ENCODE results near the gene POLR3A. TPM values are rescaled to one million over a fixed set of nuclear protein-coding genes. Genes with fewer than 3 reads are reported as not detected.
A peak's percentile ranks its signal among the peaks of the same experiment; 100 is the strongest.

The POLR3A gene
- total and polyA plus RNA-seq, 2 of the 13 experiments (the other 11 are each of a cell fraction or from before 2014, with no cell fraction given), result 13.6 to 19.2 TPM

DNA sequence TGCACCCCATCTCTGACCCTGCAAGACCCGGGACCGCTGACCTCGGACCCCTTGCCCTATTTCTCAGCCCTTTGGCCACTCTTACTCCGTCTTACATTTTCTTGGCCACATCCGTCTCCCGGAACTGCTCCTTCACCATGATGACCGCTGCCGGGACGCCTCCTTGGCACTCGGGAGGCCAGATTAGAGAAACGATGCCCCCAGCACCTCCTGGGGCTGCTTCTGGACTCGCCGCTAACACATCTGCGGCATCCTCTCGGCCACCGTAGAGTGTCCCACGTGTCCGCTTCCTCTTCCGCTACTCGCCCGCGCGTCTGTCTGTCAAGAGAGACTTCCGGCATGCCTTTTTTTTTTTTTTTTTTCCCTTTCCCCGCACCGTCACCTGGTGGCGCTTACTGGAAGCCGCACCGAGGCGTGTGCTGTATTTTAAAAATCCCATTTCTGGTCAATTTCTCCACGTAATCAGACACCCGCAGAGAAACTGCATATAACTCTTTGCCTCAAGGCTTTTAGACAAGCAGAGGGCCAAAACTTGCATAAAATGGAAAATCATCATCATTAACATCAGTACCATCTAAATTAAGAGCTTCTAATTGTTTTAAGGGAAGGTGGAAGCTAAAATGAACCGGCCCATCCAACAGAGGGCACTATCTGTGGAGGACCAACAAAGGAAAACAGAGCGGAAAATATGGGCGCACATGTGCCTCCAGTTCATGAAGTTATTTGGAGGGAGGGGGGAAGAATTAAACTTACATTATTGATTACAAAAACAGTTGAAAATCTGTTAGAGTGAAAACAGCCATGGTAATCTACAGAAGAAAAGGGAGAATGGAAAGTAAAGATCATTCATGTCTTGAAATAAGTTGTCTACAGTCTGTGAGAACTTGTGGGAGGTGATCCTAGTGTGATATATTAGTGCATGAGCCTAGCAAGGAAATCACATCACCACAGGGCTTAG lies at the start of gene POLR3A (continued):
- TF ChIP-seq, protein P1, sequence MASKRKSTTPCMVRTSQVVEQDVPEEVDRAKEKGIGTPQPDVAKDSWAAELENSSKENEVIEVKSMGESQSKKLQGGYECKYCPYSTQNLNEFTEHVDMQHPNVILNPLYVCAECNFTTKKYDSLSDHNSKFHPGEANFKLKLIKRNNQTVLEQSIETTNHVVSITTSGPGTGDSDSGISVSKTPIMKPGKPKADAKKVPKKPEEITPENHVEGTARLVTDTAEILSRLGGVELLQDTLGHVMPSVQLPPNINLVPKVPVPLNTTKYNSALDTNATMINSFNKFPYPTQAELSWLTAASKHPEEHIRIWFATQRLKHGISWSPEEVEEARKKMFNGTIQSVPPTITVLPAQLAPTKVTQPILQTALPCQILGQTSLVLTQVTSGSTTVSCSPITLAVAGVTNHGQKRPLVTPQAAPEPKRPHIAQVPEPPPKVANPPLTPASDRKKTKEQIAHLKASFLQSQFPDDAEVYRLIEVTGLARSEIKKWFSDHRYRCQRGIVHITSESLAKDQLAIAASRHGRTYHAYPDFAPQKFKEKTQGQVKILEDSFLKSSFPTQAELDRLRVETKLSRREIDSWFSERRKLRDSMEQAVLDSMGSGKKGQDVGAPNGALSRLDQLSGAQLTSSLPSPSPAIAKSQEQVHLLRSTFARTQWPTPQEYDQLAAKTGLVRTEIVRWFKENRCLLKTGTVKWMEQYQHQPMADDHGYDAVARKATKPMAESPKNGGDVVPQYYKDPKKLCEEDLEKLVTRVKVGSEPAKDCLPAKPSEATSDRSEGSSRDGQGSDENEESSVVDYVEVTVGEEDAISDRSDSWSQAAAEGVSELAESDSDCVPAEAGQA (IDR thresholded peaks at IDR 0.05; ENCODE audit: low read depth), result 0 out of 2 replicates have a peak, but pooled peaks have one; percentile 28
- TF ChIP-seq, protein P1 (CRISPR knock-in tag; IDR thresholded peaks at IDR 0.05; ENCODE audit: borderline replicate concordance), result peak; percentile 46; the same call in 1 of the 2 replicates
- TF ChIP-seq PITX1 (CRISPR knock-in tag; IDR thresholded peaks at IDR 0.05), result peak; percentile 58
- no peak for TF ChIP-seq ZNF563 (CRISPR knock-in tag; IDR thresholded peaks at IDR 0.05)
- TF ChIP-seq FOXK1 (CRISPR knock-in tag; IDR thresholded peaks at IDR 0.05; ENCODE audit: borderline replicate concordance, low read depth), result peak; percentile 61; the same call in 1 of the 2 replicates
- TF ChIP-seq XRCC5 (optimal IDR thresholded peaks at IDR 0.05; ENCODE audit: low read length), result peak; percentile 80
- TF ChIP-seq ZNF891 (CRISPR knock-in tag; IDR thresholded peaks at IDR 0.05), result peak; percentile 72; the same call in 1 of the 2 replicates
- TF ChIP-seq, protein P2, sequence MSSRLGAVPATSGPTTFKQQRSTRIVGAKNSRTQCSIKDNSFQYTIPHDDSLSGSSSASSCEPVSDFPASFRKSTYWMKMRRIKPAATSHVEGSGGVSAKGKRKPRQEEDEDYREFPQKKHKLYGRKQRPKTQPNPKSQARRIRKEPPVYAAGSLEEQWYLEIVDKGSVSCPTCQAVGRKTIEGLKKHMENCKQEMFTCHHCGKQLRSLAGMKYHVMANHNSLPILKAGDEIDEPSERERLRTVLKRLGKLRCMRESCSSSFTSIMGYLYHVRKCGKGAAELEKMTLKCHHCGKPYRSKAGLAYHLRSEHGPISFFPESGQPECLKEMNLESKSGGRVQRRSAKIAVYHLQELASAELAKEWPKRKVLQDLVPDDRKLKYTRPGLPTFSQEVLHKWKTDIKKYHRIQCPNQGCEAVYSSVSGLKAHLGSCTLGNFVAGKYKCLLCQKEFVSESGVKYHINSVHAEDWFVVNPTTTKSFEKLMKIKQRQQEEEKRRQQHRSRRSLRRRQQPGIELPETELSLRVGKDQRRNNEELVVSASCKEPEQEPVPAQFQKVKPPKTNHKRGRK (CRISPR knock-in tag; IDR thresholded peaks at IDR 0.05), result 0 out of 2 replicates have a peak, but pooled peaks have one; percentile 5
- 0 out of 2 replicates have a peak, but pooled peaks have one; percentile 31 for TF ChIP-seq RBFOX2 (IDR thresholded peaks at IDR 0.05; ENCODE audit: low read depth, low read length)
- TF ChIP-seq MXI1 (IDR thresholded peaks at IDR 0.05; ENCODE audit: borderline replicate concordance, low read depth, low read length), result peak; percentile 63; the same call in 2 of the 3 replicates
- TF ChIP-seq SKI (IDR thresholded peaks at IDR 0.05; ENCODE audit: partially characterized antibody), result no peak
- TF ChIP-seq ZNF20 (CRISPR knock-in tag; IDR thresholded peaks at IDR 0.05), result no peak
- TF ChIP-seq MTA1 (CRISPR knock-in tag; IDR thresholded peaks at IDR 0.05; ENCODE audit: borderline replicate concordance), result no peak
- peak; percentile 72 for TF ChIP-seq SALL1 (CRISPR knock-in tag; IDR thresholded peaks at IDR 0.05)
- TF ChIP-seq CAMTA2 (CRISPR knock-in tag; IDR thresholded peaks at IDR 0.05; ENCODE audit: borderline replicate concordance), result peak; percentile 86; the same call in 1 of the 2 replicates
- TF ChIP-seq, protein P3, sequence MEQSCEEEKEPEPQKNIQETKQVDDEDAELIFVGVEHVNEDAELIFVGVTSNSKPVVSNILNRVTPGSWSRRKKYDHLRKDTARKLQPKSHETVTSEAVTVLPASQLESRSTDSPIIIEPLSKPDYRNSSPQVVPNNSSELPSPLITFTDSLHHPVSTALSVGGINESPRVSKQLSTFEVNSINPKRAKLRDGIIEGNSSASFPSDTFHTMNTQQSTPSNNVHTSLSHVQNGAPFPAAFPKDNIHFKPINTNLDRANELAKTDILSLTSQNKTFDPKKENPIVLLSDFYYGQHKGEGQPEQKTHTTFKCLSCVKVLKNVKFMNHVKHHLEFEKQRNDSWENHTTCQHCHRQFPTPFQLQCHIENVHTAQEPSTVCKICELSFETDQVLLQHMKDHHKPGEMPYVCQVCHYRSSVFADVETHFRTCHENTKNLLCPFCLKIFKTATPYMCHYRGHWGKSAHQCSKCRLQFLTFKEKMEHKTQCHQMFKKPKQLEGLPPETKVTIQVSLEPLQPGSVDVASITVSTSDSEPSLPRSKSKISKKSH (CRISPR knock-in tag; IDR thresholded peaks at IDR 0.05; ENCODE audit: borderline replicate concordance), result peak; percentile 77; the same call in 1 of the 2 replicates
- peak; percentile 77; the same call in 1 of the 2 replicates for TF ChIP-seq KDM3A (CRISPR knock-in tag; IDR thresholded peaks at IDR 0.05; ENCODE audit: low read depth)
- TF ChIP-seq CENPX (CRISPR knock-in tag; IDR thresholded peaks at IDR 0.05), result no peak
